Fibroblast of lung (primary cell): ENCODE measurements around the gene PCDH12. TPM values are rescaled to one million over a fixed set of nuclear protein-coding genes. Genes with fewer than 3 reads are reported as not detected.

Experiments used
- DNase-seq, 2 donors: peaks; one replicate each; pipeline versions ENCODE4 v3.0.0 to v3.0.0-alpha.2; 2010; ENCODE audit warnings: low read depth in 2 of 2
- H2AFZ ChIP-seq: 2 replicates; pipeline ENCODE4 v1.5.1; 2012; ENCODE audit warnings: low read length, control low read depth, inconsistent platforms
- H3K27ac ChIP-seq: 2 replicates; pipeline ENCODE4 v1.5.1; 2011; ENCODE audit warnings: low read length, control low read depth; ENCODE audit not compliant: insufficient read depth
- H3K27me3 ChIP-seq: 2 replicates; pipeline ENCODE4 v1.5.1; 2011; ENCODE audit warnings: mild to moderate bottlenecking, low read length; ENCODE audit not compliant: control insufficient read depth, insufficient read depth
- H3K36me3 ChIP-seq: 2 replicates; pipeline ENCODE4 v1.5.1; 2011; ENCODE audit warnings: low read length; ENCODE audit not compliant: control insufficient read depth, insufficient read depth
- H3K4me1 ChIP-seq: 2 replicates; pipeline ENCODE4 v1.5.1; 2011; ENCODE audit warnings: low read length; ENCODE audit not compliant: control insufficient read depth, insufficient read depth; ENCODE audit errors: extremely low read depth
- H3K4me2 ChIP-seq: 2 replicates; pipeline ENCODE4 v1.5.1; 2011; ENCODE audit warnings: low read length, control low read depth; ENCODE audit not compliant: insufficient read depth; ENCODE audit errors: extremely low read depth
- H3K4me3 ChIP-seq, 4 experiments: fragments of 200-600 bp in 1 of 4; sonication (generic) in 1 of 4; replicated peaks in 1 of 4; 2 replicates each; pipeline ENCODE4 v1.5.1; 2011 to 2016; ENCODE audit warnings: low read length in 4 of 4, low read depth in 3 of 4, mild to moderate bottlenecking in 3 of 4, control low read depth in 2 of 4, inconsistent platforms in 1 of 4, mixed read lengths in 1 of 4; ENCODE audit not compliant: insufficient read depth in 1 of 4; ENCODE audit errors: control extremely low read depth in 1 of 4
- H3K79me2 ChIP-seq: 2 replicates; pipeline ENCODE4 v1.5.1; 2012; ENCODE audit warnings: mild to moderate bottlenecking, low read length, inconsistent platforms; ENCODE audit not compliant: control insufficient read depth, insufficient read depth
- H3K9ac ChIP-seq: 2 replicates; pipeline ENCODE4 v1.5.1; 2011; ENCODE audit warnings: mild to moderate bottlenecking, low read length, control low read depth; ENCODE audit not compliant: insufficient read depth
- H3K9me3 ChIP-seq: 2 replicates; pipeline ENCODE4 v1.5.1; 2012; ENCODE audit warnings: low read depth, low read length; ENCODE audit not compliant: control insufficient read depth, insufficient read depth
- H4K20me1 ChIP-seq: 2 replicates; pipeline ENCODE4 v1.5.1; 2011; ENCODE audit warnings: low read length; ENCODE audit not compliant: control insufficient read depth, insufficient read depth; ENCODE audit errors: extremely low read depth
- EZH2 ChIP-seq: IDR thresholded peaks from 2 replicates; pipeline ENCODE4 v1.5.1; 2012; ENCODE audit warnings: low read length, control low read depth, mild to moderate bottlenecking; ENCODE audit errors: missing control alignments
- polyA plus RNA-seq, 2 donors: library from polyadenylated mRNA; depleted of rRNA in 1 of 2; stranded (reverse) in 1 of 2; unstranded in 1 of 2; fragments of >200 nt; gene quantifications; 2 replicates each; pipeline ENCODE4 v1.2.1, GENCODE V29; 2011 to 2012; ENCODE audit warnings: missing spikeins in 1 of 2
- total RNA-seq: library from RNA; depleted of rRNA; stranded (reverse); fragments of >200 nt; gene quantifications from 2 replicates; pipeline ENCODE4 v1.2.1, GENCODE V29; 2014
- TF ChIP-seq, protein P1 (sequence below), 2 donors: IDR thresholded peaks in 1 of 2; conservative IDR thresholded peaks in 1 of 2; 1 replicate in 1 of 2; 2 replicates in 1 of 2; pipeline ENCODE4 v1.5.1; 2011 to 2012; ENCODE audit warnings: low read length in 2 of 2, control low read depth in 1 of 2, inconsistent platforms in 1 of 2, low read depth in 1 of 2, mild to moderate bottlenecking in 1 of 2

Gene PCDH12
- total and polyA plus RNA-seq, 2 donors (not counting 1 experiment from before 2014, with no cell fraction given) = under 0.01 to 0.02 TPM

DNA sequence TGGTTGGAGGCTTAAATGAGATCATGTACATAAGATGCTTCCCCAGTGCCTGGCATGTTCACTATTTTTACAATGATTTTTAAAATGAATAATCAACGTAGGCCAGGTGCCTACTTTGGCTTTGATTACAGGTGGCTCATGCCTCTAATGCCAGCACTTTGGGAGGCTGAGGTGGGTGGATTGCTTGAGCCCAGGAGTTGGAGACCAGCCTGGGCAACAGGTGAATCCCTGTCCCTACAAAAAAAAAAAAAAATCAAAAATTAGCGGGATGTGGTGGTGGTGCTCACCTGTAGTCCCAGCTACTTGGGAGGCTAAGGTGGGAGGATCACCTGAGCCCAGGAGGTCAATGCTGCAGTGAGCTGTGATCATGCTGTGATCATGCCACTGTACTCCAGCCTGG is 9.2 kb downstream of the PCDH12 start:
- H3K27ac ChIP-seq = no peak overlapping the region
- H3K4me1 ChIP-seq = no peaks in the 10 kb centered on the region
- no peak for DNase-seq
- no peaks in the 10 kb centered on the region for H3K36me3 ChIP-seq
- no peaks in the 10 kb centered on the region for H4K20me1 ChIP-seq
- no peak overlapping the region for H2AFZ ChIP-seq
- no peak overlapping the region for H3K9ac ChIP-seq
- no peaks in the 10 kb centered on the region for H3K9me3 ChIP-seq
- TF ChIP-seq, protein P1, sequence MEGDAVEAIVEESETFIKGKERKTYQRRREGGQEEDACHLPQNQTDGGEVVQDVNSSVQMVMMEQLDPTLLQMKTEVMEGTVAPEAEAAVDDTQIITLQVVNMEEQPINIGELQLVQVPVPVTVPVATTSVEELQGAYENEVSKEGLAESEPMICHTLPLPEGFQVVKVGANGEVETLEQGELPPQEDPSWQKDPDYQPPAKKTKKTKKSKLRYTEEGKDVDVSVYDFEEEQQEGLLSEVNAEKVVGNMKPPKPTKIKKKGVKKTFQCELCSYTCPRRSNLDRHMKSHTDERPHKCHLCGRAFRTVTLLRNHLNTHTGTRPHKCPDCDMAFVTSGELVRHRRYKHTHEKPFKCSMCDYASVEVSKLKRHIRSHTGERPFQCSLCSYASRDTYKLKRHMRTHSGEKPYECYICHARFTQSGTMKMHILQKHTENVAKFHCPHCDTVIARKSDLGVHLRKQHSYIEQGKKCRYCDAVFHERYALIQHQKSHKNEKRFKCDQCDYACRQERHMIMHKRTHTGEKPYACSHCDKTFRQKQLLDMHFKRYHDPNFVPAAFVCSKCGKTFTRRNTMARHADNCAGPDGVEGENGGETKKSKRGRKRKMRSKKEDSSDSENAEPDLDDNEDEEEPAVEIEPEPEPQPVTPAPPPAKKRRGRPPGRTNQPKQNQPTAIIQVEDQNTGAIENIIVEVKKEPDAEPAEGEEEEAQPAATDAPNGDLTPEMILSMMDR (conservative IDR thresholded peaks at IDR 0.05 in 1 of 2, IDR thresholded peaks at IDR 0.05 in 1 of 2; ENCODE audit: low read depth in 1 of 2, low read length in 2 of 2) = no peak
- TF ChIP-seq EZH2 = no peak
- H3K27me3 ChIP-seq = peaks cover 6% of the 10 kb centered on the region
- H3K4me3 ChIP-seq = no peak overlapping the region
- H3K4me2 ChIP-seq = no peak overlapping the region
- no peaks in the 10 kb centered on the region for H3K79me2 ChIP-seq

DNA sequence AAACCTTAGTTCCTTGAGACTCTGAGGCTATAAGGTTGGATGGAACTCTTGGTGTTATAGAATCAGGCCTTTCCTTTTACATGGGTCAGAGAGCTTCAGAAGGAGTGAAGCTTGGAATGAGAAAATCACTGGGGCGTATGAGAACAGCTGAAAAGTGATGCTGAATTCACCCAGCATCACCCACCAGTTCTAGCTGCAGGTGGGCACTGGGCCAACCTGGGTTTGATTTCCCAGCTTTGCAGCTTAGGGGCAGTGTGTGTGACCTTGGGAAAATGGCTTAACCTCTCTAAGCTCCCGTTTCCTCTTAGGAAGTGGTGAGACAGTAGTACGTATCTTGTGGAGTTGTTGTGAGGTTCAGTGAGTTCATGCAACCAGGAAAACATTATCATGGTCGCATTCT is 10.7 kb downstream of the PCDH12 start:
- Histone ChIP-seq H3K9me3 (no peaks in the 10 kb centered on the region), H3K27ac (no peak overlapping the region), H4K20me1 (no peaks in the 10 kb centered on the region), H3K79me2 (no peaks in the 10 kb centered on the region), H3K4me2 (no peak overlapping the region), H3K36me3 (no peaks in the 10 kb centered on the region), H2AFZ (no peak overlapping the region), H3K9ac (no peak overlapping the region), H3K4me1 (no peaks in the 10 kb centered on the region), H3K27me3 (peaks cover 1% of the 10 kb centered on the region), H3K4me3 (no peak overlapping the region)
- TF ChIP-seq EZH2 = no peak
- TF ChIP-seq, protein P1 (conservative IDR thresholded peaks at IDR 0.05 in 1 of 2, IDR thresholded peaks at IDR 0.05 in 1 of 2; ENCODE audit: low read depth in 1 of 2, low read length in 2 of 2) = no peak
- no peak for DNase-seq

DNA sequence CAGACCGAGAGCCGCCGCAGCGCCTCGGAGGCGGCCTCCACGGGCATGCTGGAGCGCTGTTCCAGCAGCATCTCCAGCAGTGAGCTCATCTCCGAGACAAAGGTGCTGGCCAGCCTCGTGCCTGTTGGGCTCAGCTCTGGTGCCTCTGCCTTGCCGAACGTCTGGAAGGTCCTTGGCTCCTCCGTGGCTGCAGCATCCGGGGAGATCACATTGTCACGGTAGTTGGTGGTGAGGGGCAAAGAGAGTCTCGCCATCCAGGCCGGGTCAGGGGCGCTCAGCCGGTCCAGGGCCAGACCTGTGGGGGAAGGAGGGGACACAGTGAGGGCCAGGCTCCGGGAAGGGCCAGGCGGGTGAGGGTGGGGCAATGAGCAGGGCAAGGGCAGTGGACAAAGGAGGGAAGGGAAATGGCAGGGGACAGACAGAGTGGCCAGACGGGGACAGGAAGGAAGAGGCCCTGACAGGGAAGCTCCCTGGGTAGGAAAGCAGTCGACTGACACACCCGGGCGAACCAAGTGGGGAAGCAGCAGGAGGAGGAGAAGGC is 12.4 kb downstream of the PCDH12 start:
- H2AFZ ChIP-seq = no peak overlapping the region
- DNase-seq = peak in 1 of 2 donors; percentile 21
- H3K36me3 ChIP-seq = no peaks in the 10 kb centered on the region
- no peaks in the 10 kb centered on the region for H3K27me3 ChIP-seq
- no peaks in the 10 kb centered on the region for H3K9me3 ChIP-seq
- no peak overlapping the region for H3K4me3 ChIP-seq
- peaks cover 5% of the 10 kb centered on the region for H3K4me1 ChIP-seq
- H4K20me1 ChIP-seq = no peaks in the 10 kb centered on the region
- no peak for TF ChIP-seq EZH2
- no peak overlapping the region for H3K9ac ChIP-seq
- no peak overlapping the region for H3K27ac ChIP-seq
- no peaks in the 10 kb centered on the region for H3K79me2 ChIP-seq
- no peak overlapping the region for H3K4me2 ChIP-seq
